NCI-H748 treated with DMSO at 0.1 percent for 48 hours (cell line): ENCODE results near the gene TOMM70.
"Not testable (repeated sequence)": the region's sequence is repeated elsewhere in the genome, so short reads cannot be mapped to it uniquely, and the experiment has no call there.

Experiments used
- DNase-seq: peaks from one replicate; lab custom pipeline; 2025; lab: John Stamatoyannopoulos, UW

The TOMM70 gene

GRCh38 chr3:100400780-100401673 is at the start of gene TOMM70, which contains the start of gene LNP1:
Gene TOMM70 (minus strand): TSS chr3:100401089. CDS start chr3:100400949, 140 bp downstream.
Gene LNP1 (plus strand): TSS chr3:100401539. CDS start chr3:100429730, 28,191 bp downstream.
- DNase-seq = peak; percentile 89

GRCh38 chr3:100449214-100449613 is 48.3 kb upstream of the TOMM70 start:
- DNase-seq = no peak

GRCh38 chr3:100448079-100448478 is 47.2 kb upstream of the TOMM70 start:
- no peak for DNase-seq

- not testable (repeated sequence) for DNase-seq
Observed at GRCh38 chr3:100447067-100447466, 46.2 kb upstream of the TOMM70 start.

- no peak for DNase-seq
Observed at GRCh38 chr3:100443690-100444089, 42.8 kb upstream of the TOMM70 start.

GRCh38 chr3:100440895-100441294 is 40.0 kb upstream of the TOMM70 start:
- no peak for DNase-seq

GRCh38 chr3:100438623-100438974 is 37.7 kb upstream of the TOMM70 start:
- DNase-seq = no peak

GRCh38 chr3:100437721-100438622 is 37.1 kb upstream of the TOMM70 start:
- DNase-seq = no peak

GRCh38 chr3:100436951-100437350 is 36.1 kb upstream of the TOMM70 start:
- DNase-seq = no peak

- no peak for DNase-seq
Observed at GRCh38 chr3:100429187-100429716, 28.4 kb upstream of the TOMM70 start.

- no peak for DNase-seq
Observed at GRCh38 chr3:100427699-100428098, 26.8 kb upstream of the TOMM70 start.

GRCh38 chr3:100426067-100426682 is 25.3 kb upstream of the TOMM70 start:
- DNase-seq = no peak

GRCh38 chr3:100425316-100425715 is 24.4 kb upstream of the TOMM70 start:
- DNase-seq = no peak

- DNase-seq = no peak
Observed at GRCh38 chr3:100424261-100424660, 23.4 kb upstream of the TOMM70 start.

- no peak for DNase-seq
Observed at GRCh38 chr3:100423611-100424010, 22.7 kb upstream of the TOMM70 start.

- no peak for DNase-seq
Observed at GRCh38 chr3:100420885-100421284, 20.0 kb upstream of the TOMM70 start.

GRCh38 chr3:100419406-100419805 is 18.5 kb upstream of the TOMM70 start:
- no peak for DNase-seq

GRCh38 chr3:100416863-100417262 is 16.0 kb upstream of the TOMM70 start:
- DNase-seq = no peak

- no peak for DNase-seq
Observed at GRCh38 chr3:100416176-100416575, 15.3 kb upstream of the TOMM70 start.

- no peak for DNase-seq
Observed at GRCh38 chr3:100413613-100414012, 12.7 kb upstream of the TOMM70 start.

- DNase-seq = no peak
Observed at GRCh38 chr3:100412912-100413590, 12.2 kb upstream of the TOMM70 start.
